HG03066 (cell line): Measurements from ENCODE around the gene MACROD1.

Experiments
- ATAC-seq: cut with Tn5 transposase; IDR thresholded peaks from one replicate; pipeline ENCODE4 v1.9.1; 2021; ENCODE audit warnings: low read depth; ENCODE audit not compliant: unreplicated experiment

The MACROD1 gene

DNA sequence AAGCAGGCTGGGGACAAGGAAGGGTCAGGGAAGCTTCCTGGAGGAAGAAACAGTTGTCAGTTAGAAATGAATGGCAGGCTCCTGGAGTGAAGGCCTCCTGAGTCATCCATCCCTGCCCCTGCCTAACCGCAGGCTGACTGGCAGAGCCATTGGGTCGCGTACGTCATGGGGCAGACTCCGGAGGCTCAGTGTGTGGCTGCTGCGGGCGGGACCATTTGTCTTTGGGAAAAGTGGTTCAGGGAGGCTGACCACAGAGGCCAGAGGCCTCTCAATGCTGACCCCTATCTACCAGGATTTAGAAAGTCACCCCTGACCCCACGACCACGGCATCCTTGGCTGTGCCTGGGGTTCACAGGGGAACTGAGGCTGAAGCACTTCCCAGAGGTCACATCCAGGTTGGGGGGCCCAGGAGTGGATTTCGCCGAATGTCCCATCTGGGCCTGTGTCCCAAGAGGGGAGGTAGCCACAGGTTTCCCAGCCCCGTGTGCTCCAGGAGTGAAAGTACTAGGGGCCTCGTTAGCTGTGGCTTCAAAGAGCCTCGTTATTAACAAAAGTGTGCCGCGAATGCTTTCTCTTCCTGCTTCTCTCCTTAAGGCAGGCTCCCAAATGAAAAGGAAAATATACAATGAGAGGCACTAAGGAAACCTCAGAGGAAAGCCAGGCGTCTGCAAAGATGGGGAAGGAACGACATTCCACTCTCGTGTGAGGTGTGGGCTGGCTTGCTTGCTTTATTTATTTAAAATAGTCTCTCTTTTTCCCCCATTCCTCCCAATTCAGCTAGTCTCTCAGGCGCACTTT, 71.3 kb downstream of the MACROD1 start:
- no peak for ATAC-seq

GRCh38 chr11:64093233-64094039, 72.5 kb downstream of the MACROD1 start:
- no peak for ATAC-seq

DNA sequence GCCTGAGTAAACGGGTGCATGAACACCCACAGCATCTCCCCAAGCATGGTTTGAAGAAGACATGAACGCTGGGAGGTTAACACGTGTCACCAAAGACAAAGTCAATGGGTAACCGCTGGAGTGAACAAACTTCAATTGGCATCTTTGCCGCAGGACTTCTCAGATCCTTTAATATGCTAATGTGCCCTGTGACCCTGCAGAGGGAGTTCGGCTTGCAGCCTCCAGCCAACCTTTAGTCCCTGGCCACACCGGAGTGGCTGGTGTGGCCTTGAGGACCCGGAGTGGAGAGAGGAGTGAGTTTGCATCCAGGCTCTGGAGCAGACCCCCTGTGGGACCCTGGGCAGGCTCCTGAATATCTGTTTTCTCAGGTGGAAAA, 73.2 kb downstream of the MACROD1 start:
- ATAC-seq, result no peak

DNA sequence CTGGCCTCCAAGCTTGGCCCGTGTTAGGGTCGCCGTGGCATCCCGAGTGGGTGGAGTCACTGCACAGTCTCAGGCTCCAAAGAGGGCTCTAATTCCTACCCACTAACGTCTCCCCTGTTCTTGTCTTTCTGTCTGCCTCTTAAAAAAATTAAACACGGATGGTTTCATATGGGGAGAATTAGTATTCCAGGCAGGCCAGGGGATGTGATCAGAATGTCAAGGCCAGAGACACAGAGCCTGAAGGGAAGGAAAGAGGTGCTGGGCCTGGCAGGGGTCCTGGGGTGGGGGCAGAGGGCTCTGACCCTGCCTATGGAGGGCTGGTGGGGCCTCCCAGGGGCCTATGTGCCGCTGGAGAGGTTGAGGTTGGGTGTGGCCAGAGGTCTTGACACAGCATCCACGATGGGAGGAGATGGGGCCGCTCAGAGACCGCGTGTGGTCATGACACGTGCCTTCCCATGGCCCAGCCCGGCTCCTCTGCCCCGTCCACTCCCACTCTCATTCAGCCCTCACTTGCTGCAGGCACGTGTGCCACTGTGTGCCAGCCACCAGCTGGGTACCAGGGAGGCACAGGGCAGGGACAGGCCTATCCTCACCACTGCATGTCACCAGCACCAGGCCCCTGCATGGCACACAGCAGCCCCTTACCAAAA, 73.7 kb downstream of the MACROD1 start:
- no peak for ATAC-seq

- ATAC-seq, result no peak
These were observed 75.0 kb downstream of the MACROD1 start for GRCh38 chr11:64090806-64091516.

GRCh38 chr11:64089915-64090805, 75.8 kb downstream of the MACROD1 start:
- no peak for ATAC-seq

- no peak for ATAC-seq
These were observed 76.4 kb downstream of the MACROD1 start for GRCh38 chr11:64089493-64089892.

- no peak for ATAC-seq
These were observed 76.9 kb downstream of the MACROD1 start for GRCh38 chr11:64089027-64089360.

GRCh38 chr11:64088162-64089026, 77.5 kb downstream of the MACROD1 start:
- no peak for ATAC-seq

DNA sequence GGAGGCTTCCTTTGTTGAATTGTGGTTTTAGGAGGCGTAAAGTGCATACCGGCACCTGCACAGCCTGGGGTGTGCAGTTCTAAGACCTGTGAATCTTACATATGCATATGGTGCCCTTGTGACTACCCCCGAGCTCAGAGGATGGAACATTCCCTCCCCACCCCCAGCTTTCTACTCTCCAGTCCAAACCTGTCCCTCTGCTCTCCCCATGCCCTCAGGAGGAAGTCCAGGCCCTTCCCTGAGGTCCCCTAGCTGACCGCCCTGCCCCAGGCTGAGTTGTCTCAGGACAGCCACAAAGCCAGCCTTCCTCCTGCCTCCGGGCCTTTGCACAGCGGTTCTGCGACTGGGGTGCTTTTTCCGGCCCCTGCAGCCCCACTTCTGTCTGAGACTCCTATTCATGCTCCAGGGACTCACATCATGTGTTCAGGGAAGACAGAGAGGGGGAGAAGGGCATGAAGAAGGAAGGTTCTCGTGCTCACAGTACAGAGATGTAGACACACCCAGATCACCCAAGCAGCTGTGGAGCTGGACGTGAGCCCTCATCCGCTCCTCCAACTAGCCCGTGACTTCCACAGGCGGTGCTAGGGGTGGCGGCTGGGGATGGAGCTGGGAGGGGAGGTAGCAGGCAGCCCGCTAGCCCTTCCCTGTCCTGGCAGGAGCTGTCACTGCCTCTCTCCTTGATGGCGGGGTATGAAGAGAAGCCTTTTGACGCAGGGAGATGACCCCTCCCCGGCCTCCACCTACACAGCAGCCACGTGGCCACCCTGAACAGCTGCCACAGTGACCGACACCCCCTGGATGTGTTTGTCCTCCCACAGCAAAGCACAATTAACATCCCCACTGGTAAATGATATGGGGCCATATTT, 79.4 kb downstream of the MACROD1 start:
- ATAC-seq, result no peak

DNA sequence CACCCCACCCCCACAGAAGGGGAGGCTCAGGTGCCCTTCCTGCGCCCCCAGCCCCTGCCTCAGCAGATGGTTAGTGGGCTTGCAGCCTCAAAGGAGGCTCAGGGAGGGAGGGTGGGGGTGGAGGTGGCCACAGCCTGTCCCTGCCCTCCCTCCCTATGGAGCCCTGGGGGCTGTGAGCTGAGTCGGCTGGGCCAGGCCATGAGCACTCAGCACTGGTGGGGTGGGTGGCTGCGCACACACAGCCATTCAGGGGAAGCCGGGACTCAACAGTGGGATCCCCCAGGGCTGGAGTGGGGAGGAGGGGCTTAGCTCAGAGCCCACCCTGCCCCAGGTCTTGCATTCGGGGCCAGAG, 80.0 kb downstream of the MACROD1 start:
- no peak for ATAC-seq

GRCh38 chr11:64084951-64085710, 80.8 kb downstream of the MACROD1 start:
- no peak for ATAC-seq

- no peak for ATAC-seq
These were observed 81.6 kb downstream of the MACROD1 start for GRCh38 chr11:64084146-64084950.

DNA sequence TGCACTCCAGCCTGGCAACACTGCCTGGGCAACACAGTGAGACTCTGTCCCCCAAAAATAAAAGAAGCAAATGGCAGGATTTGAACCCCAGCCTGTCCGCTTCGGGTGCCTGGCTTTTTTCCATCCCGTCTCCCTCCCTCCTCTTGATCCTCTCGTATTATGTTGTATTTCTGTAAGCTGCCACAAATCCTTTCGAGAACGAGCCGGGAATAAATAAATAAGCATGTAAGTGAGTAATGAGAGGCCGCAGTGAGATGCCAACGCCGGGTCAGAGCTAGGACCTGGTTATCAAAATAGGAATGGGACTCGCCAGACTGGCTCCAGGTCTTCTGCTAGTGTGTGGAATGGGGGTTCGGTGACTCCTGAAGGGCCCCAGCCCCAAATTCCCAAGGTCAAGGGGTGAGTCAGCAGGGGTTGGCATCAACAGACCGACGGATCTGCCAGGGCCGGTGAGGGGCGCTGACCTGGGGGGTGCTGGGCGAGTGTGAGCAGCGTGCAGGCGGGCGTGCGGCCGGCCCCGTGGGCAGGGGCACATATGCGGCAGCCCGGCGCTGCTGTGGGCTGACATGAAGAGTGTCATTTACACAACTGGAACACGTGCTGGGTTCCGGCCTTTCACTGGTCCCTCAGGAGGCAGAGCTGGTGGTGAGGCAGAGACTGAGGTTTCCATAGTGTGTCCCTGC, 82.4 kb downstream of the MACROD1 start:
- no peak for ATAC-seq

DNA sequence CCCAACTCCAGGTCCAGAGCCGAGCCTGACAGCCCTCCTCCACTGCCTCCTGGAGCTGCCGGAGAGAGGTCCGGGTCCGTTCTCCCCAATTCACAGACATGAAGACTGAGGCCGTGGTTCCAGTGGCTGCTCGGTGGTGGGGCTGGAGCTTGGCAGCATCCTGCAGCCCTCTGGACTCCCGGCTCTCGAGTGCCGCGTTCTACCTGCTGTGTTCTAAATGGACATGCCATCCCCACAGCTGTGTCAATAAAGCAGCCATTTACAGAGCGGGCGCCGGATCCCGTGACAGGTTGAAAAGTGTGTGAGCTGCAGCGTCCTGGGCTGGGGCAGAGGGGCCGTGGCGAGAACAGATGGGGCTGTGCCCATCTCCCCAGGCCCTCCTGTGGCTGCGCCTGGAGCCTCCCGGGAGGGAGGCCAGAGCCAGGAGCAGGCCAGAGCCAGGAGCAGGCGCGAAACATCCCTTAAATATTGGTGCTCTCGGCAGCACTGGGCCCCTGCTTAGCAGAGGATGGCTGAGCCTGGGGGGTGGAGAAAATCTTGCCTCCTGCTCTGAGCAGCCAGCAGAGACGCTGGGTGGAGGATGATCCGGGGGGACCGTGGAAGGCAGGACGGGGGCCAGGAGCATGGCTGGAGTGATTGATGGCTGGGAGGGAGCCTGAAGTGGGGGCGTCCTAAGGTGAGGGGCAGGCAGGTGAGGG, 84.0 kb downstream of the MACROD1 start:
- no peak for ATAC-seq
